GM19455 (cell line): ENCODE measurements around the gene METRNL.
"Not testable (repeated sequence)": the region's sequence is repeated elsewhere in the genome, so short reads cannot be mapped to it uniquely, and the experiment has no call there.

ENCODE experiments used
- ATAC-seq: cut with Tn5 transposase; IDR thresholded peaks from one replicate; pipeline ENCODE4 v1.9.1; 2021; ENCODE audit not compliant: unreplicated experiment

METRNL gene, protein sequence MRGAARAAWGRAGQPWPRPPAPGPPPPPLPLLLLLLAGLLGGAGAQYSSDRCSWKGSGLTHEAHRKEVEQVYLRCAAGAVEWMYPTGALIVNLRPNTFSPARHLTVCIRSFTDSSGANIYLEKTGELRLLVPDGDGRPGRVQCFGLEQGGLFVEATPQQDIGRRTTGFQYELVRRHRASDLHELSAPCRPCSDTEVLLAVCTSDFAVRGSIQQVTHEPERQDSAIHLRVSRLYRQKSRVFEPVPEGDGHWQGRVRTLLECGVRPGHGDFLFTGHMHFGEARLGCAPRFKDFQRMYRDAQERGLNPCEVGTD

GRCh38 chr17:83079352-83079747 is at the start of gene METRNL:
METRNL (plus strand) TSS chr17:83079609; CDS start chr17:83079816, 207 bp downstream.
- ATAC-seq, result no peak

GRCh38 chr17:83030432-83030831 is 49.0 kb upstream of the METRNL start:
- ATAC-seq, result no peak

- no peak for ATAC-seq
Observed at GRCh38 chr17:83031321-83031945, 48.0 kb upstream of the METRNL start.

GRCh38 chr17:83031946-83032451 is 47.4 kb upstream of the METRNL start:
- ATAC-seq, result not testable (repeated sequence)

DNA sequence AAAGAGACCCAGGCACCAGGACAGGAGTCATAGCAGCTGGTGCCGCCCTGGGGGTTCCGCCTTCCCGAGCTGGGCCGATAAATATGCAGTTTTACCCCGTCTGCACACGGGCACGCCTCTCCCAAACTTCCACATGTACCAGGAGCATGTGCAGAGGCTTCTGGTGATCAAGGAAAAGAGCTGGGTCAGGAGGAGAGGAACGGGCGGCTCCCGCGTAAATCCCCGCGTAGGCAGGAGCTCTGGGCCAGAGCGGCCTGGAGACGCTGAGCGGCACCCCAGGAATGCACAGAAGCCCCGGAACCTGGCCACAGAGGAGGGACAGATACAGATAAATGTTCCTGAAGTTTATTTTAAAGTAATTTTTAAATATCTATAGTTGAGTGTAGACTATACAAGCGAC is 46.6 kb upstream of the METRNL start:
- ATAC-seq, result no peak

GRCh38 chr17:83034525-83034924 is 44.9 kb upstream of the METRNL start:
- no peak for ATAC-seq

- no peak for ATAC-seq
Observed at GRCh38 chr17:83035722-83036121, 43.7 kb upstream of the METRNL start.

DNA sequence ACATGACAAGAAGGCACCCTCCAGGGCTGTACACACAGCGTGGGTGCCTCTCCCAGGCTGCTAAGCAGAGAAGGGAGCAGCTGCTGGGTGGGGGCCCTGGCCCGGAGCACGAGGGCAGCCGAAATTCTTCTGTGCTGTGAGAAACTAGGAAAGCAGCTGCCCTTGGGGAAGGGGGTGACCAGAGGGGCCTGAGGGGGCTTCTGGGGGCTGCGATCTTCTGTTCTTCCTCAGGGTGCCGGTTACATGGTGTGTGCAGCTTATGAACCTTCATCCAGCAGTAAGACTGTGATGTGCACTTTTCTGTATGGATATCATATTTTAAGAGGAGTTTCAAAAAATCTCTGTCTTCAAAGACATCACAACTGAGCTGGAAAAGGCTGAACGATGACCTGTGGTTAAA is 43.2 kb upstream of the METRNL start:
- ATAC-seq, result no peak

DNA sequence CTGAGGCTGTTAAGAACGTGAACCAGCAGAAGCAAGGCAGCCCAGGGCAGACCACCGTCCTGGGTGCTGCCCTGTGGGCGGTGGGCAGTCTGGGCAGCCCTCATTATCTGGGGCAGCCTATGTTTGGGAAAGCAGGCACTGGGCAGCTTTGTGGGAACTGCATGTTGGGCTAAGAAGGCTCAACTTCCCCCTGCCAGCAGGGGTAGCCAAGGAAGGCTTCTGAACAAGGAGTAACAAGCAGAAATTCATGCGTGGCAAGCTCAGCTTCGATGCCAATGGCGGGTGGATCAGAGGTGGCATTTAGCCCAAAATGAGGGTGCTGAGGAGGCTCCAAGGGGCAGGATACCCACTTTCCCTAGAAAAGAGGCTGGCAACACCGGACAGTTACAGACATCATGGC is 42.7 kb upstream of the METRNL start:
- ATAC-seq, result no peak

DNA sequence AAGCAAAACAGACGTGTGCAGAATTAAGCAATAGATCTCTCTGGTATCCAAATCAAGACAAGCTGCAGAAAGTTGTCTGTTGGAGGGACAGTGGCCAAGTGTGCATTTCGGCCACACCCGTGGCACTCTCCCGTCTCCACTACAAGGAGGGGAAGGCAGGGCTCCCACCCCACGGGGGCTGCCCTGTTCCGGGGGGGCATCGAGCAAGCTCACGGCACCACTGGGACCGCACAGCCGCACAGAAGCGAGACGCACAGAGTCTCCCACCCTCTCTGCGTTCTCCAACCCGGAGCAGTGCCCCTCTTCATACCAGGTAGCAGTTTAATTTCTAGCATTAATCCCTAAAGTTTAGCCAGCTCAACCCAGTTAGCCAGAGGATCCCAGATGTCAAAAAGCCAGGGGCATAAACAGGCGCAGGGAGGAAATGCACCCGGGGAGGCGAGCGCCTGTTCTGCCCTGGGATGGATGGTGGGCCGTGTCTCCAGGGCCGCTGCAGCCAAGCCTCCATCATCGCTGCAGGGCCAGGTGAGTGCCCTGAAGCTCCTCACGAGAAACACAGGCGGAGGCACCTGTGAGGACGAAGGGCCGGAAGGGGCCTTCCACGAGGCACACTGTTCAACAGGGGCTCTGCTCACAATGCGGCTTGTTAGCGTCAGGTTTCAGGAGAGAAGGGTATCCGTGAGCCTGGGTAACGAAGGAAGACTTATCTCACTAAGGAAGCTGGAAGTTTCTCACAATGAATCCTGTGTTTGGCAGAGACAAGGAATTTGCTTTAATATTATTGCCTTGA is 42.1 kb upstream of the METRNL start:
- no peak for ATAC-seq

DNA sequence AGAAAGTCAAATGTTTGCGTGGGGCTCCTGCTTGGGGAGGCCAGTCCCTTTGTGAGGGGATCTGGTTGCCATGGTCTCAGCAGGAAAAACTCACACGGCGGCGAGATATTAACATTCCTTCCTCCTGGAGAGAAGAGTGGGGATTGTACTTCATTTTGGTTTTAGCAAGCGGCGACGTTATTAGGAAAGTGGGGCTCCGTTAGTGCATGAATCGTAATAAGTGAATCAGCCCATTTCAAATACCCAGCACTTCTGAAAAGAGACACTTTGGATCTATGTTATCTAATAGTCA is 41.6 kb upstream of the METRNL start:
- no peak for ATAC-seq

DNA sequence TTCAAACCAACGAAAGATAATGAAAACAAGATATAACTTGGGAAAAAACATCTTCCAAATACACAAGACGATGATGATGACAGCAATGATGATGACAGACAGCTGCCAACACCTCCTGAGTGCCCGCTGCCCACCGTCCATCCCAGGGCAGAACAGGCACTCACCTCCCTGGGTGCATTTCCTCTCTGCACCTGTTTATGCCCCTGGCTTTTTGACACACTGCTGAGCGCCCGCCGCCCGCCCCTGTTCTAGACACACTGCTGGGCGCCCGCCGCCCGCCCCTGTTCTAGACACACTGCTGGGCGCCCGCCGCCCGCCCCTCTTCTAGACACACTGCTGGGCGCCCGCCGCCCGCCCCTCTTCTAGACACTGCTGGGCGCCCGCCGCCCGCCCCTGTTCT is 40.4 kb upstream of the METRNL start:
- not testable (repeated sequence) for ATAC-seq

DNA sequence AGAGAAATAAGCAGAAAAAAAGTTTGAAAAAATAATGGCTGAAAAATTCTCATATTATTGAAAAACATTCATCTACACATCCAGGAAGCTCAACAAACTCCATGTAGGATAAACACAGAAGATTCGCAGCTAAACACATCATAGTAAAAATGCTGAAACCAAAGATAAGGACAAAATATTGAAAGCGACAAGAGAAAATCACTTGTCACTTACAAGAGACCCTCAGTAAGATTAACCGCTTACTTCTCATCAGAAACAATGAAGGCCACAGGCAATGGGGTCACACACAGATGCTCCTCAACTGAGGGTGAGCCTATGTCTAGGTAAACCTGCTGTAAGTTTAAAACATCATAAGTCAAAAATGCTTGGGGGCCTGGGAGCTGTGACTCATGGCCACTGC is 38.1 kb upstream of the METRNL start:
- ATAC-seq, result no peak

DNA sequence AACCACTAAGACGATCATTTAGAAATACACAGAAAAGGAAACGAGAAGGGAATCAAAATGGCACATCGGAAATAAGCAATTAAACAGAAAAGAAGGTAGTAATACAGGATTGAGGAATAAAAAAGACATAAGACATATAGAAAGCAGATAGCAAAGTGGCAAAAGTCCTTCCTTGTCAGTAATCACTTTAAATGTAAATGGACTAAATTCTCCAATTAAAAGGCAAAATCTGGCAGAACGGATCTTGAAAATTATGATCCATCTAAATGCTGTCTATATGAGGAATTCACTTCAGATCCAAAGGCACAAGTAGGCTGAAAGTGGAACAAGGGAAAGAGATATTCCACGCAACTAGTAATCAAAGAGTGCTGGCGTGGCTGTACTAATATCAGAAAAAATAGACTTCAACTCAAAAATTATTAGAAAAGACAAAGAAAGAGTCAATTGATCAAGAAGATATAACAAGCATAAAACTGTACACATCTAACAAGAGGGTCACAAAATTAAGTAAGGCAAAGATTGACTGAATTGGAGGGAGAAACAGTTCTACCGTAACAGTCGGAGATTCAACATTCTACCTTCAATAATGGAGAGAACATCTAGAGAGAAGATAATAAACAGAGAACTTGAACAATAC is 36.8 kb upstream of the METRNL start:
- no peak for ATAC-seq

- not testable (repeated sequence) for ATAC-seq
Observed at GRCh38 chr17:83044479-83044878, 34.9 kb upstream of the METRNL start.

GRCh38 chr17:83046448-83047181 is 32.8 kb upstream of the METRNL start:
- ATAC-seq, result no peak

DNA sequence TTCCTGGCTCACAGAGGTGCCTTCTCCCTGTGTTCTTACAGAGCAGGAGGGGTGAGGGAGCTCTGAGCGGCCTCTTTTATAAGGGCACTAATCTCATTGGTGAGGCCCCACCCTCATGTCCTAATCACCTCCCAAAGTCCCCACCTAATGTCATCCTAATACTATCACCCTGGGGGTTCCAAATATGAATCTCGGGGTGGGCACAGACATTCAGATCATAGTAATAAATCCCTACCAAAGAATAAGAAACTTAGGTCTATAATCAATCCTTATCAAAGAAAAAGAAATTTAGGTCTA is 32.3 kb upstream of the METRNL start:
- no peak for ATAC-seq

GRCh38 chr17:83047818-83048475 is 31.5 kb upstream of the METRNL start:
- ATAC-seq, result not testable (repeated sequence)

GRCh38 chr17:83050651-83051395 is 28.6 kb upstream of the METRNL start:
- ATAC-seq, result no peak
